HG03103 (cell line): ENCODE data around the gene SND1.
"Not testable (repeated sequence)": the region's sequence is repeated elsewhere in the genome, so short reads cannot be mapped to it uniquely, and the experiment has no call there.

Experiments used
- ATAC-seq: cut with Tn5 transposase; IDR thresholded peaks from one replicate; pipeline ENCODE4 v1.9.1; 2021; ENCODE audit warnings: low read depth; ENCODE audit not compliant: unreplicated experiment

Gene SND1

GRCh38 chr7:127948312-127948711 is 296.3 kb downstream of the SND1 start:
- ATAC-seq = no peak

- ATAC-seq = no peak
These were observed 296.9 kb downstream of the SND1 start for GRCh38 chr7:127948930-127949329.

- ATAC-seq = no peak
These were observed 297.8 kb downstream of the SND1 start for GRCh38 chr7:127949769-127950222.

GRCh38 chr7:127950233-127950935 is 298.4 kb downstream of the SND1 start:
- ATAC-seq = no peak

- no peak for ATAC-seq
These were observed 301.7 kb downstream of the SND1 start for GRCh38 chr7:127953423-127954356.

- no peak for ATAC-seq
These were observed 302.4 kb downstream of the SND1 start for GRCh38 chr7:127954357-127954748.

GRCh38 chr7:127955051-127955531 is 303.1 kb downstream of the SND1 start:
- no peak for ATAC-seq

GRCh38 chr7:127957886-127958285 is 305.9 kb downstream of the SND1 start:
- ATAC-seq = no peak

- peak; percentile 47 for ATAC-seq
These were observed 307.8 kb downstream of the SND1 start for GRCh38 chr7:127959770-127960169.

- ATAC-seq = no peak
These were observed 309.9 kb downstream of the SND1 start for GRCh38 chr7:127961786-127962453.

GRCh38 chr7:127962589-127963361 is 310.8 kb downstream of the SND1 start:
- no peak for ATAC-seq

- ATAC-seq = not testable (repeated sequence)
These were observed 311.9 kb downstream of the SND1 start for GRCh38 chr7:127963850-127964249.

- ATAC-seq = no peak
These were observed 315.3 kb downstream of the SND1 start for GRCh38 chr7:127967281-127967680.

- ATAC-seq = no peak
These were observed 316.6 kb downstream of the SND1 start for GRCh38 chr7:127968547-127968946.

- no peak for ATAC-seq
These were observed 321.8 kb downstream of the SND1 start for GRCh38 chr7:127973832-127974231.

GRCh38 chr7:127974446-127975035 is 322.5 kb downstream of the SND1 start:
- no peak for ATAC-seq

GRCh38 chr7:127976056-127976737 is 324.2 kb downstream of the SND1 start:
- no peak for ATAC-seq

GRCh38 chr7:127976738-127977120 is 324.7 kb downstream of the SND1 start:
- no peak for ATAC-seq

GRCh38 chr7:127978421-127978820 is 326.4 kb downstream of the SND1 start:
- no peak for ATAC-seq
